ENCODE data around the gene BEST1. TPM values are rescaled to one million over a fixed set of nuclear protein-coding genes. Genes with fewer than 3 reads are reported as not detected.
"Not testable (repeated sequence)": the region's sequence is repeated elsewhere in the genome, so short reads cannot be mapped to it uniquely, and the experiment has no call there.

The BEST1 gene
- total RNA-seq, 1 experiment from 2014 or later: 3.5 TPM

- DNase-seq (ENCODE audit: low read depth): peak; percentile 61
These were observed 13.3 kb downstream of the BEST1 start for GRCh38 chr11:61963282-61964057.

GRCh38 chr11:61964058-61964665 lies 14.0 kb downstream of the BEST1 start:
- DNase-seq (ENCODE audit: low read depth): no peak

GRCh38 chr11:61964666-61965271 lies 14.6 kb downstream of the BEST1 start:
- DNase-seq (ENCODE audit: low read depth): not testable (repeated sequence)

- peak; percentile 48 for DNase-seq (ENCODE audit: low read depth)
These were observed 16.6 kb downstream of the BEST1 start for GRCh38 chr11:61966734-61967115.

GRCh38 chr11:61967116-61967923 lies 17.2 kb downstream of the BEST1 start, which contains the start of gene FTH1:
TSS of gene FTH1 (minus strand) at chr11:61967634. CDS start at chr11:61967425, 209 bp downstream.
- DNase-seq (ENCODE audit: low read depth): peak; percentile 86

- DNase-seq (ENCODE audit: low read depth): peak; percentile 33
These were observed 18.0 kb downstream of the BEST1 start for GRCh38 chr11:61967924-61968757.

- DNase-seq (ENCODE audit: low read depth): no peak
These were observed 18.7 kb downstream of the BEST1 start for GRCh38 chr11:61968758-61969390.

- DNase-seq (ENCODE audit: low read depth): no peak
These were observed 19.2 kb downstream of the BEST1 start for GRCh38 chr11:61969391-61969758.

- peak; percentile 91 for DNase-seq (ENCODE audit: low read depth)
These were observed 19.9 kb downstream of the BEST1 start for GRCh38 chr11:61969838-61970662.

- DNase-seq (ENCODE audit: low read depth): peak; percentile 99
These were observed 21.3 kb downstream of the BEST1 start for GRCh38 chr11:61971248-61972111.

GRCh38 chr11:61972112-61972671 lies 22.0 kb downstream of the BEST1 start:
- DNase-seq (ENCODE audit: low read depth): no peak

GRCh38 chr11:61972672-61973475 lies 22.7 kb downstream of the BEST1 start:
- DNase-seq (ENCODE audit: low read depth): peak; percentile 77

GRCh38 chr11:61973476-61974162 lies 23.5 kb downstream of the BEST1 start:
- DNase-seq (ENCODE audit: low read depth): no peak

- no peak for DNase-seq (ENCODE audit: low read depth)
These were observed 24.8 kb downstream of the BEST1 start for GRCh38 chr11:61974766-61975631.

- DNase-seq (ENCODE audit: low read depth): no peak
These were observed 25.7 kb downstream of the BEST1 start for GRCh38 chr11:61975638-61976419.
